K562 (cell line): ENCODE measurements around the gene C9orf40. TPM values are rescaled to one million over a fixed set of nuclear protein-coding genes. Genes with fewer than 3 reads are reported as not detected.

Experiments used
- CBX1 ChIP-seq: sonication (generic); IDR thresholded peaks from 2 replicates; pipeline ENCODE4 v1.6.1; 2016; ENCODE audit warnings: antibody characterized with exemption, low read depth, mild to moderate bottlenecking
- CTBP1 ChIP-seq: fragments of 450-650 bp; IDR thresholded peaks from 2 replicates; pipeline ENCODE4 v1.6.1; 2016; ENCODE audit warnings: borderline replicate concordance
- CXXC5 ChIP-seq: fragments of 250-450 bp; sonication (Bioruptor Pico); IDR thresholded peaks from 2 replicates; pipeline ENCODE4 v1.8.0; 2022; ENCODE audit warnings: inconsistent platforms, mild to moderate bottlenecking, moderate library complexity
- GATAD2B ChIP-seq: fragments of 450-650 bp; IDR thresholded peaks from 2 replicates; pipeline ENCODE4 v1.6.1; 2017; ENCODE audit warnings: mild to moderate bottlenecking, borderline replicate concordance
- HDAC1 ChIP-seq, 2 experiments: fragments of 450-650 bp; IDR thresholded peaks; 2 replicates each; pipeline ENCODE4 v1.6.1; 2016 to 2017; ENCODE audit warnings: inconsistent platforms in 1 of 2, mild to moderate bottlenecking in 1 of 2, moderate library complexity in 1 of 2
- POLR2A ChIP-seq: fragments of 450-650 bp; conservative IDR thresholded peaks from 2 replicates; pipeline ENCODE4 v1.6.1; 2016
- SRF ChIP-seq, 2 experiments: fragments of 250-450, 450-650 bp in 1 of 2; sonication (Bioruptor Pico) in 1 of 2; sonication (generic) in 1 of 2; formaldehyde crosslinking; IDR thresholded peaks; 2 replicates each; pipeline versions ENCODE4 v1.5.0 to v1.5.1; 2020 to 2022; ENCODE audit warnings: mild to moderate bottlenecking in 1 of 2, missing genetic modification reagents in 1 of 2
- SRSF7 ChIP-seq: fragments of 200-400 bp; formaldehyde crosslinking; optimal IDR thresholded peaks from 2 replicates; pipeline ENCODE3; 2017; ENCODE audit warnings: mild to moderate bottlenecking, low read depth, low read length
- ZNF175 ChIP-seq: fragments of 200-800 bp; sonication (Bioruptor generic); IDR thresholded peaks from 2 replicates; pipeline ENCODE4 v1.6.1; 2016; ENCODE audit warnings: low read depth, mild to moderate bottlenecking, missing genetic modification characterization, missing compliant biosample characterization
- ZNF583 ChIP-seq: fragments of 250-450 bp; sonication (Bioruptor Pico); IDR thresholded peaks from 2 replicates; pipeline ENCODE4 v1.4.0; 2020
- polyA plus RNA-seq, 8 experiments: library from polyadenylated mRNA; depleted of rRNA in 4 of 8; stranded (reverse) in 5 of 8; unstranded in 3 of 8; fragments of >200 nt; fragmentation: Nextera tagmentation in 2 of 8; fragmentation: Illumina TruSeq in 1 of 8; extraction: Ambion mirVana in 2 of 8; extraction: Trizol in 1 of 8; gene quantifications; 2 replicates each; pipeline versions ENCODE4 v1.2.1 to v1.2.3, GENCODE V29; 2011 to 2014; ENCODE audit warnings: inconsistent platforms in 1 of 8, missing spikeins in 1 of 8
- total RNA-seq, 7 experiments: library from RNA; depleted of rRNA in 6 of 7; stranded (reverse); fragments of >200 nt in 6 of 7; fragmentation: Illumina TruSeq in 2 of 7; extraction: Trizol in 2 of 7; gene quantifications; 2 replicates each; pipeline versions ENCODE4 v1.2.1 to v1.2.3, GENCODE V29; 2011 to 2021; ENCODE audit warnings: low replicate concordance in 1 of 7
- TF ChIP-seq, protein P1 (sequence below): sonication (generic); formaldehyde crosslinking; IDR thresholded peaks from 2 replicates; pipeline ENCODE4 v1.8.1; 2023; ENCODE audit warnings: mild to moderate bottlenecking, missing genetic modification reagents, moderate library complexity
- TF ChIP-seq, protein P2 (sequence below): sonication (generic); formaldehyde crosslinking; IDR thresholded peaks from 2 replicates; pipeline ENCODE4 v1.8.0; 2023; ENCODE audit warnings: mild to moderate bottlenecking, missing genetic modification reagents
- TF ChIP-seq, protein P3 (sequence below), 2 experiments: fragments of 450-650 bp in 1 of 2; sonication (generic) in 1 of 2; formaldehyde crosslinking in 1 of 2; IDR thresholded peaks; 2 replicates each; pipeline versions ENCODE4 v1.7.1 to v1.9.0; 2016 to 2022; ENCODE audit warnings: inconsistent platforms in 1 of 2, mild to moderate bottlenecking in 1 of 2, missing genetic modification reagents in 1 of 2

Gene C9orf40
- total and polyA plus RNA-seq, 9 of the 15 experiments (the other 6 are each of a cell fraction or from before 2014, with no cell fraction given): 5.6 to 17.3 (median 8.7) TPM

DNA sequence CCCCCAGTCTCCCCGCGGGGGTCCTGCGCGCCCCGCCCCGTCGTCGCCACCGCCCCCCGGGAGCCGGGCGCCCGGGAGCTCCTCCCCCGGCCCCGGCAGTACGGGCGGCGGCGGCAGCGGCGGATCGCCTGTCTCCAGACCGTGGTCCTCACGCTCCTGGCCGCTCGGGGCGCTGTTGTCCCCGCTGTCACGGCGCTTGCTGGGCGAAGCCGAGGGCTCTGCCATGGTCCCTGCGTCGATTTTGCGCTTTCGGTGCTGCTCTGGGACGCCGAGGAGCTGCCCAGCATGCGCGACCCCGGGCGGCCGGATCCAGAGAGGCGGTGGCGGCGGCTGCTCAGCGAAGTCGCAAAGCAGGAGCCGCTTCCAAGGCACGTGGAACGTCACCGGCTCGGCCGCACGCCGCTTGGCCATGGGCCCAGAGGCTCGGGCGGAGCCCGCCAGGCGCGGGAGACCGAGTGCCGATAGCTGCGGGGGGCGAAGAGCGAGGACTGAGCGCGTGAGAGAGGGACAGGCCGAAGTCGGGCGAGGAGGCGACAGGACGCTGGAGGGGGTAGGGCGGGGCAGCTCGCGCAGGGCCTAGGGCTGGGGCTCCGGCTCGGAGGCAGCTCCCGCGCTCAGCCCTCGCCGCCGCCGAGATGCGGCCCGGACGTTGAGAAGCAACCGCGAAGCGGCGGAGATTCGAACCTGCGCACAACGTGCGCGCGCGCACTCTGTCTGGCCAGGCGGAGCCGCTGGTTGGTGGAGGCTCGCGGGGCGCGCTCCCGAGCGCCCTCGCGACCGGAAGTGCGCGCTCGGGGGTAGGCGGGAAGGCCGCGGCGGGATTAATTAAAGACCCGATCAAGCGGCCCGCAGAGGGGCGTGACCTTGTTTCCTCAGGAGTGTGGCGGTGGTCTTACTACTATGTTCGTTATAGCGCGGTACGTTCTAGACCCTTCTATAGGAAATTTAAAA, at the start of gene C9orf40 (continued):
- TF ChIP-seq ZNF583 (CRISPR knock-in tag) (peak; percentile 52; the same call in 1 of the 2 replicates), ZNF175 (CRISPR knock-in tag) (peak; percentile 5; the same call in 1 of the 2 replicates), CTBP1 (peak; percentile 61; the same call in 1 of the 2 replicates), CBX1 (no peak), SRSF7 (peak; percentile 68), CXXC5 (CRISPR knock-in tag) (peak; percentile 84), POLR2A (peak; percentile 81), HDAC1 (IDR thresholded peaks at IDR 0.05) (peak in 1 of 2 experiments; percentile 55; a peak in 2 of 4 replicates), GATAD2B (no peak), SRF (CRISPR knock-in tag; IDR thresholded peaks at IDR 0.05) (peak in 1 of 2 experiments; percentile 47; a peak in 1 of 4 replicates)
- TF ChIP-seq, protein P1, sequence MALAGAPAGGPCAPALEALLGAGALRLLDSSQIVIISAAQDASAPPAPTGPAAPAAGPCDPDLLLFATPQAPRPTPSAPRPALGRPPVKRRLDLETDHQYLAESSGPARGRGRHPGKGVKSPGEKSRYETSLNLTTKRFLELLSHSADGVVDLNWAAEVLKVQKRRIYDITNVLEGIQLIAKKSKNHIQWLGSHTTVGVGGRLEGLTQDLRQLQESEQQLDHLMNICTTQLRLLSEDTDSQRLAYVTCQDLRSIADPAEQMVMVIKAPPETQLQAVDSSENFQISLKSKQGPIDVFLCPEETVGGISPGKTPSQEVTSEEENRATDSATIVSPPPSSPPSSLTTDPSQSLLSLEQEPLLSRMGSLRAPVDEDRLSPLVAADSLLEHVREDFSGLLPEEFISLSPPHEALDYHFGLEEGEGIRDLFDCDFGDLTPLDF (CRISPR knock-in tag): 0 out of 2 replicates have a peak, but pooled peaks have one; percentile 14
- TF ChIP-seq, protein P2, sequence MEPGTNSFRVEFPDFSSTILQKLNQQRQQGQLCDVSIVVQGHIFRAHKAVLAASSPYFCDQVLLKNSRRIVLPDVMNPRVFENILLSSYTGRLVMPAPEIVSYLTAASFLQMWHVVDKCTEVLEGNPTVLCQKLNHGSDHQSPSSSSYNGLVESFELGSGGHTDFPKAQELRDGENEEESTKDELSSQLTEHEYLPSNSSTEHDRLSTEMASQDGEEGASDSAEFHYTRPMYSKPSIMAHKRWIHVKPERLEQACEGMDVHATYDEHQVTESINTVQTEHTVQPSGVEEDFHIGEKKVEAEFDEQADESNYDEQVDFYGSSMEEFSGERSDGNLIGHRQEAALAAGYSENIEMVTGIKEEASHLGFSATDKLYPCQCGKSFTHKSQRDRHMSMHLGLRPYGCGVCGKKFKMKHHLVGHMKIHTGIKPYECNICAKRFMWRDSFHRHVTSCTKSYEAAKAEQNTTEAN (CRISPR knock-in tag): peak; percentile 27; the same call in 1 of the 2 replicates
- TF ChIP-seq, protein P3, sequence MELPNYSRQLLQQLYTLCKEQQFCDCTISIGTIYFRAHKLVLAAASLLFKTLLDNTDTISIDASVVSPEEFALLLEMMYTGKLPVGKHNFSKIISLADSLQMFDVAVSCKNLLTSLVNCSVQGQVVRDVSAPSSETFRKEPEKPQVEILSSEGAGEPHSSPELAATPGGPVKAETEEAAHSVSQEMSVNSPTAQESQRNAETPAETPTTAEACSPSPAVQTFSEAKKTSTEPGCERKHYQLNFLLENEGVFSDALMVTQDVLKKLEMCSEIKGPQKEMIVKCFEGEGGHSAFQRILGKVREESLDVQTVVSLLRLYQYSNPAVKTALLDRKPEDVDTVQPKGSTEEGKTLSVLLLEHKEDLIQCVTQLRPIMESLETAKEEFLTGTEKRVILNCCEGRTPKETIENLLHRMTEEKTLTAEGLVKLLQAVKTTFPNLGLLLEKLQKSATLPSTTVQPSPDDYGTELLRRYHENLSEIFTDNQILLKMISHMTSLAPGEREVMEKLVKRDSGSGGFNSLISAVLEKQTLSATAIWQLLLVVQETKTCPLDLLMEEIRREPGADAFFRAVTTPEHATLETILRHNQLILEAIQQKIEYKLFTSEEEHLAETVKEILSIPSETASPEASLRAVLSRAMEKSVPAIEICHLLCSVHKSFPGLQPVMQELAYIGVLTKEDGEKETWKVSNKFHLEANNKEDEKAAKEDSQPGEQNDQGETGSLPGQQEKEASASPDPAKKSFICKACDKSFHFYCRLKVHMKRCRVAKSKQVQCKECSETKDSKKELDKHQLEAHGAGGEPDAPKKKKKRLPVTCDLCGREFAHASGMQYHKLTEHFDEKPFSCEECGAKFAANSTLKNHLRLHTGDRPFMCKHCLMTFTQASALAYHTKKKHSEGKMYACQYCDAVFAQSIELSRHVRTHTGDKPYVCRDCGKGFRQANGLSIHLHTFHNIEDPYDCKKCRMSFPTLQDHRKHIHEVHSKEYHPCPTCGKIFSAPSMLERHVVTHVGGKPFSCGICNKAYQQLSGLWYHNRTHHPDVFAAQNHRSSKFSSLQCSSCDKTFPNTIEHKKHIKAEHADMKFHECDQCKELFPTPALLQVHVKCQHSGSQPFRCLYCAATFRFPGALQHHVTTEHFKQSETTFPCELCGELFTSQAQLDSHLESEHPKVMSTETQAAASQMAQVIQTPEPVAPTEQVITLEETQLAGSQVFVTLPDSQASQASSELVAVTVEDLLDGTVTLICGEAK (IDR thresholded peaks at IDR 0.05): peak; percentile 48
- TF ChIP-seq, protein P3 (CRISPR knock-in tag; IDR thresholded peaks at IDR 0.05): no peak
